ENCODE measurements around the gene ZNF283. TPM values are rescaled to one million over a fixed set of nuclear protein-coding genes. Genes with fewer than 3 reads are reported as not detected.

Gene ZNF283
- total and polyA plus RNA-seq, 9 of the 15 experiments (the other 6 are each of a cell fraction or from before 2014, with no cell fraction given) = 6.0 to 19.5 (median 9.8) TPM

DNA sequence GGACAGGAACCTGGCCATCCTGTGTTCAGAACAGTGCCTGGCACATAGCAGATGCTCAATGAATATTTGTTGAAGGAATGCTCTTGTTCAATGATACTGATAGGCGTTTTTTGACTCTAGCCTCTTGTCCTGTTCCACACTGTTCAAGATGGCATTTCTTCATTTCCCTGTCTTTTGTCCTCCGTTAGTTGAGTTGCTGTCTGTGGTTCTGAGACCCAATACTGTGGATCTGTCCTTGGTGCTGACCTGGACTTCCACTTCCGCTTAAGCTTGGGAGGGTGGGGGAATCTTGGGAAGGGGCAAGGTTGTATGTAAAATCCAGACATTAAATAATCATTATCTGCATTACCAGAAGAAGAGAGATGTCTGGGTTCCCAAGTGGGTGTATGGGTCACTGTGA is 38.1 kb upstream of the ZNF283 start (continued):
- TF ChIP-seq HMG20A (CRISPR knock-in tag; conservative IDR thresholded peaks at IDR 0.05) (no peak), NFRKB (IDR thresholded peaks at IDR 0.05; ENCODE audit: low read depth) (no peak), SREBF1 (IDR thresholded peaks at IDR 0.05; ENCODE audit: borderline replicate concordance, low read depth, low read length) (no peak), DDX20 (tag; IDR thresholded peaks at IDR 0.05; ENCODE audit: low read depth) (peak; percentile 68; the same call in 1 of the 2 replicates), MEF2D (tag; conservative IDR thresholded peaks at IDR 0.05; ENCODE audit: low read depth) (no peak), ARID1B (IDR thresholded peaks at IDR 0.05) (no peak), GATA2 (CRISPR knock-in tag; IDR thresholded peaks at IDR 0.05) (no peak), FOS (IDR thresholded peaks at IDR 0.05; ENCODE audit: extremely low read depth, insufficient read length) (no peak), RBM34 (IDR thresholded peaks at IDR 0.05; ENCODE audit: borderline replicate concordance, insufficient read depth, low read length) (no peak), L3MBTL2 (IDR thresholded peaks at IDR 0.05) (no peak), POLR2A (conservative IDR thresholded peaks at IDR 0.05) (no peak), TAF9B (IDR thresholded peaks at IDR 0.05; ENCODE audit: partially characterized antibody) (no peak), DPF2 (IDR thresholded peaks at IDR 0.05) (no peak), GTF2F1 (IDR thresholded peaks at IDR 0.05; ENCODE audit: low read depth, low read length) (no peak), DMBX1 (CRISPR knock-in tag; IDR thresholded peaks at IDR 0.05; ENCODE audit: borderline replicate concordance) (peak; percentile 81; the same call in 1 of the 2 replicates)
- TF ChIP-seq, protein P1, sequence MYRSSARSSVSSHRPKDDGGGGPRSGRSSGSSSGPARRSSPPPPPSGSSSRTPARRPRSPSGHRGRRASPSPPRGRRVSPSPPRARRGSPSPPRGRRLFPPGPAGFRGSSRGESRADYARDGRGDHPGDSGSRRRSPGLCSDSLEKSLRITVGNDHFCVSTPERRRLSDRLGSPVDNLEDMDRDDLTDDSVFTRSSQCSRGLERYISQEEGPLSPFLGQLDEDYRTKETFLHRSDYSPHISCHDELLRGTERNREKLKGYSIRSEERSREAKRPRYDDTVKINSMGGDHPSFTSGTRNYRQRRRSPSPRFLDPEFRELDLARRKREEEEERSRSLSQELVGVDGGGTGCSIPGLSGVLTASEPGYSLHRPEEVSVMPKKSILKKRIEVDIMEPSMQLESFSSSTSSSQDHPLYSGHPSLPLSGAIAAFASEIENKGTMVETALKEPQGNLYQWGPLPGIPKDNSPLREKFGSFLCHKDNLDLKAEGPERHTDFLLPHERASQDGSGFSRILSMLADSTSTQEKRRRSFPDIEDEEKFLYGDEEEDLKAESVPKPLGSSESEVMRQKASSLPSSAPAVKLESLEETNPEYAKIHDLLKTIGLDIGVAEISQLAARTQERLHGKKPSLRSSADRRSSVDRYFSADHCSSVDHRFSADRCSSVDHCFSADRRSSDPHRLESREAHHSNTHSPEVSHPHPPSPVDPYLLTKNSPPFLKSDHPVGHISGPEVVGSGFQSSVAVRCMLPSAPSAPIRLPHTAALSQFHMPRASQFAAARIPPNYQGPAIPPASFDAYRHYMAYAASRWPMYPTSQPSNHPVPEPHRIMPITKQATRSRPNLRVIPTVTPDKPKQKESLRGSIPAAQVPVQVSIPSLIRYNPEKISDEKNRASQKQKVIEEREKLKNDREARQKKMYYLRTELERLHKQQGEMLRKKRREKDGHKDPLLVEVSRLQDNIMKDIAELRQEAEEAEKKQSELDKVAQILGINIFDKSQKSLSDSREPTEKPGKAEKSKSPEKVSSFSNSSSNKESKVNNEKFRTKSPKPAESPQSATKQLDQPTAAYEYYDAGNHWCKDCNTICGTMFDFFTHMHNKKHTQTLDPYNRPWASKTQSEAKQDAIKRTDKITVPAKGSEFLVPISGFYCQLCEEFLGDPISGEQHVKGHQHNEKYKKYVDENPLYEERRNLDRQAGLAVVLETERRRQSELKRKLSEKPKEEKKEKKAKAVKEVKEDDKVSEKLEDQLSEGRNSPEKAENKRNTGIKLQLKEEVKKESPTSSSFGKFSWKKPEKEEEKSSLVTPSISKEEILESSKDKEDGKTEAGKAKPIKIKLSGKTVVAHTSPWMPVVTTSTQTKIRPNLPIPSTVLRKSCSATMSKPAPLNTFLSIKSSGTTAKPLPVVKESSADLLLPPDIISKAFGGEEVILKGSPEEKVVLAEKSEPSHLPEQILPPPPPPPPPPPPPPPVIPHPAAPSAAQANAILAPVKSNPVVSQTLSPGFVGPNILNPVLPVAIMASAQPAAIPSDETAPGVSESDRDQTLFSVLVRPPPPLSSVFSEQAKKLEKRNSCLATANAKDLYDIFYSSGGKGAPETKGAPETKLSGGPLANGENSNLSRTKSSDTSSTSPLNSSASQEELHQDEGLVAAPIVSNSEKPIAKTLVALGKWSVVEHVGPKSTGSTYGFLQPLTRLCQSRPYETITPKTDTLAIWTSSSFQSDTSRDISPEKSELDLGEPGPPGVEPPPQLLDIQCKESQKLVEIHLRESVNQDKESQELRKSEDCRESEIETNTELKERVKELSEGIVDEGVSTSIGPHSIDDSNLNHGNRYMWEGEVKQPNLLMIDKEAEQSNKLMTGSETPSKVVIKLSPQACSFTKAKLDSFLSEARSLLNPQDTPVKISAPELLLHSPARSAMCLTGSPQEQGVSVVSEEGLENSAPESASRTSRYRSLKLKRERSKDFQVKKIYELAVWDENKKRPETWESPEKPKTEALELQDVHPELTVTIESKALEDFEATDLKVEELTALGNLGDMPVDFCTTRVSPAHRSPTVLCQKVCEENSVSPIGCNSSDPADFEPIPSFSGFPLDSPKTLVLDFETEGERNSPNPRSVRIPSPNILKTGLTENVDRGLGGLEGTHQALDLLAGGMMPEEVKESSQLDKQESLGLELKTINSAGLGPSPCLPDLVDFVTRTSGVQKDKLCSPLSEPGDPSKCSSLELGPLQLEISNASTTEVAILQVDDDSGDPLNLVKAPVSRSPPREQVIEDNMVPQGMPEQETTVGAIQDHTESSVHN (IDR thresholded peaks at IDR 0.05; ENCODE audit: borderline replicate concordance in 1 of 2, low read depth in 1 of 2) = no peak

Measured in K562 (cell line).